Keratinocyte (primary cell): ENCODE measurements around the gene UTY. TPM values are rescaled to one million over a fixed set of nuclear protein-coding genes. Genes with fewer than 3 reads are reported as not detected.
"Not testable (repeated sequence)": the region's sequence is repeated elsewhere in the genome, so short reads cannot be mapped to it uniquely, and the experiment has no call there.

Experiments used
- DNase-seq: peaks from one replicate; pipeline ENCODE4 v3.0.0-alpha.2; 2011; ENCODE audit warnings: low read depth, missing footprints, low spot score
- FAIRE-seq: peaks from 2 replicates; lab custom pipeline; 2011; peaks lifted over from hg19 to GRCh38; lab: Jason Lieb, UNC
- H2AFZ ChIP-seq: 2 replicates; pipeline ENCODE4 v1.6.0; 2012; ENCODE audit warnings: low read length, control low read depth, inconsistent platforms; ENCODE audit not compliant: control insufficient read depth
- H3K27ac ChIP-seq: 2 replicates; pipeline ENCODE4 v1.5.1; 2011; ENCODE audit warnings: low read length; ENCODE audit not compliant: control insufficient read depth, insufficient read depth
- H3K27me3 ChIP-seq: 3 replicates; pipeline ENCODE4 v1.6.0; 2011; ENCODE audit warnings: low read length; ENCODE audit not compliant: control insufficient read depth, insufficient read depth; ENCODE audit errors: extremely low read depth
- H3K36me3 ChIP-seq, 2 experiments: 2 replicates in 1 of 2; 3 replicates in 1 of 2; pipeline ENCODE4 v1.5.1; 2011; ENCODE audit warnings: low read length in 2 of 2, mild to moderate bottlenecking in 1 of 2; ENCODE audit not compliant: control insufficient read depth in 2 of 2, insufficient read depth in 2 of 2; ENCODE audit errors: extremely low read depth in 1 of 2
- H3K4me1 ChIP-seq: 3 replicates; pipeline ENCODE4 v1.5.1; 2011; ENCODE audit warnings: low read length; ENCODE audit not compliant: control insufficient read depth, insufficient read depth; ENCODE audit errors: extremely low read depth
- H3K4me2 ChIP-seq: 3 replicates; pipeline ENCODE4 v1.6.0; 2011; ENCODE audit warnings: low read depth, low read length; ENCODE audit not compliant: control insufficient read depth, insufficient read depth; ENCODE audit errors: extremely low read depth
- H3K4me3 ChIP-seq, 3 experiments: fragments of 200-600 bp in 1 of 3; sonication (generic) in 1 of 3; 2 replicates in 2 of 3; 3 replicates in 1 of 3; pipeline ENCODE4 v1.5.1; 2011 to 2016; ENCODE audit warnings: low read length in 3 of 3, mild to moderate bottlenecking in 3 of 3, control low read depth in 2 of 3, inconsistent platforms in 1 of 3, low read depth in 1 of 3, mixed read lengths in 1 of 3, mixed run types in 1 of 3, moderate library complexity in 1 of 3; ENCODE audit not compliant: control insufficient read depth in 2 of 3, insufficient read depth in 2 of 3; ENCODE audit errors: extremely low read depth in 1 of 3
- H3K79me2 ChIP-seq: 2 replicates; pipeline ENCODE4 v1.6.0; 2012; ENCODE audit warnings: low read length; ENCODE audit not compliant: control insufficient read depth, insufficient read depth
- H3K9ac ChIP-seq: 3 replicates; pipeline ENCODE4 v1.6.0; 2011; ENCODE audit warnings: low read length; ENCODE audit not compliant: control insufficient read depth, insufficient read depth; ENCODE audit errors: extremely low read depth
- H3K9me1 ChIP-seq: 3 replicates; pipeline ENCODE4 v1.6.0; 2011; ENCODE audit warnings: low read length; ENCODE audit not compliant: control insufficient read depth, insufficient read depth; ENCODE audit errors: extremely low read depth
- H3K9me3 ChIP-seq: 2 replicates; pipeline ENCODE4 v1.5.1; 2012; ENCODE audit warnings: low read depth, low read length; ENCODE audit not compliant: control insufficient read depth
- H4K20me1 ChIP-seq: 3 replicates; pipeline ENCODE4 v1.6.0; 2011; ENCODE audit warnings: low read length; ENCODE audit not compliant: control insufficient read depth, insufficient read depth; ENCODE audit errors: extremely low read depth
- CTCF ChIP-seq, 3 experiments: IDR thresholded peaks in 1 of 3; conservative IDR thresholded peaks in 1 of 3; optimal IDR thresholded peaks in 1 of 3; 2 replicates in 2 of 3; 3 replicates in 1 of 3; pipeline versions ENCODE3 to v1.5.1; 2011; ENCODE audit warnings: low read length in 3 of 3, mild to moderate bottlenecking in 3 of 3, moderate library complexity in 2 of 3, control low read depth in 1 of 3, inconsistent platforms in 1 of 3; ENCODE audit not compliant: insufficient read depth in 2 of 3; ENCODE audit errors: extremely low read depth in 1 of 3
- EZH2 ChIP-seq: IDR thresholded peaks from one replicate; pipeline ENCODE4 v1.6.1; 2012; ENCODE audit warnings: inconsistent platforms, mild to moderate bottlenecking, low read length, moderate library complexity
- dilution Hi-C: fragments of 300-500 bp; cut with MboI; formaldehyde crosslinking; loops from one replicate; pipeline ENCODE4 v1.7.0; 2020; ENCODE audit warnings: low sequenced_read_pairs; ENCODE audit not compliant: extremely low pct_ligation_motif_present
- polyA plus RNA-seq, 5 experiments: library from polyadenylated mRNA; depleted of rRNA in 3 of 5; stranded (reverse) in 3 of 5; stranded (forward) in 1 of 5; unstranded in 1 of 5; fragments of >200 nt; gene quantifications; 1 replicate in 1 of 5; 2 replicates in 3 of 5; 3 replicates in 1 of 5; pipeline versions ENCODE4 v1.2.1 to v1.2.3, GENCODE V29; 2011 to 2012; ENCODE audit warnings: missing spikeins in 2 of 5, low read depth in 1 of 5, low replicate concordance in 1 of 5

UTY gene
- polyA plus RNA-seq, 1 donor (not counting 4 experiments of a cell fraction or from before 2014, with no cell fraction given) = not detected

GRCh38 chrY:13295026-13295425 is 184.8 kb downstream of the UTY start:
- Histone ChIP-seq H2AFZ (no peak overlapping the region), H3K9me3 (no peaks in the 10 kb centered on the region), H3K4me3 (no peak overlapping the region), H3K4me2 (no peak overlapping the region), H3K36me3 (no peaks in the 10 kb centered on the region), H4K20me1 (no peaks in the 10 kb centered on the region), H3K9me1 (no peaks in the 10 kb centered on the region), H3K79me2 (no peaks in the 10 kb centered on the region), H3K4me1 (no peaks in the 10 kb centered on the region), H3K27ac (no peak overlapping the region), H3K27me3 (no peaks in the 10 kb centered on the region), H3K9ac (no peak overlapping the region)
- FAIRE-seq = no peak
- dilution Hi-C loops = no loop called here
- no peak for DNase-seq
- TF ChIP-seq CTCF (optimal IDR thresholded peaks at IDR 0.05 in 1 of 3, IDR thresholded peaks at IDR 0.05 in 1 of 3, conservative IDR thresholded peaks at IDR 0.05 in 1 of 3; ENCODE audit: extremely low read depth in 1 of 3, insufficient read depth in 2 of 3, low read length in 3 of 3) = no peak
- no peak for TF ChIP-seq EZH2

GRCh38 chrY:13291199-13291598 is 188.6 kb downstream of the UTY start:
- no peak for TF ChIP-seq EZH2
- no peak for TF ChIP-seq CTCF (optimal IDR thresholded peaks at IDR 0.05 in 1 of 3, IDR thresholded peaks at IDR 0.05 in 1 of 3, conservative IDR thresholded peaks at IDR 0.05 in 1 of 3; ENCODE audit: extremely low read depth in 1 of 3, insufficient read depth in 2 of 3, low read length in 3 of 3)
- dilution Hi-C loops = no loop called here
- Histone ChIP-seq H3K79me2 (no peaks in the 10 kb centered on the region), H3K4me2 (no peak overlapping the region), H3K4me3 (no peak overlapping the region), H3K9ac (no peak overlapping the region), H3K4me1 (no peaks in the 10 kb centered on the region), H2AFZ (no peak overlapping the region), H3K27ac (no peak overlapping the region), H3K27me3 (no peaks in the 10 kb centered on the region), H4K20me1 (no peaks in the 10 kb centered on the region), H3K9me1 (no peaks in the 10 kb centered on the region), H3K9me3 (no peaks in the 10 kb centered on the region), H3K36me3 (no peaks in the 10 kb centered on the region)
- DNase-seq (no peak), FAIRE-seq (no peak)

GRCh38 chrY:13282151-13283054 is 197.4 kb downstream of the UTY start:
- H3K9me1 ChIP-seq, H3K9me3 ChIP-seq, dilution Hi-C loops, H2AFZ ChIP-seq, FAIRE-seq, H3K4me2 ChIP-seq, H3K36me3 ChIP-seq, H4K20me1 ChIP-seq, H3K4me1 ChIP-seq, H3K27me3 ChIP-seq, H3K9ac ChIP-seq, H3K4me3 ChIP-seq, DNase-seq, H3K27ac ChIP-seq, H3K79me2 ChIP-seq: not testable (repeated sequence)
